DMS153 treated with DMSO at 0.1 percent for 48 hours (cell line): Measurements from ENCODE around the gene NEURL2.

Experiments used
- DNase-seq: peaks from one replicate; lab custom pipeline; 2025; ENCODE audit not compliant: unreplicated experiment; lab: John Stamatoyannopoulos, UW

Gene NEURL2

GRCh38 chr20:45848421-45848820 lies 42.6 kb downstream of the NEURL2 start:
- no peak for DNase-seq

DNA sequence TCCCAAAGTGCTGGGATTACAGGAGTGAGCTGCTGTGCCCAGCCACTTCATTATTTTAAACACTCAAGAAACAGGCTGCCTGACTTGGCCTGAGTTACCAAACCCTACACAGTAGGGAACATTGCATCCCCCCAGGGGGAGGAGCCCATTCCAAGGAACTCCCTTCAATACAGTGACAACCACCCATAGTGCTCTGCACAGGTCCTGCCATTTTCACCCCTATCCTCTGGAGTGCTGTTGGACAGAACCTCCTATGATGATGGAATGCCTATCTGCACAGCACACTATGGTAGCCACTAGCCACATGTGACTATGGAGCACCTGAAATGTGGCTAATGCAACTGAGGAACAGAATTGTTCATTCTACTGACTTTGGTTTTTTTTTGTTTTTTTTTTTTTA lies 45.6 kb downstream of the NEURL2 start:
- no peak for DNase-seq

DNA sequence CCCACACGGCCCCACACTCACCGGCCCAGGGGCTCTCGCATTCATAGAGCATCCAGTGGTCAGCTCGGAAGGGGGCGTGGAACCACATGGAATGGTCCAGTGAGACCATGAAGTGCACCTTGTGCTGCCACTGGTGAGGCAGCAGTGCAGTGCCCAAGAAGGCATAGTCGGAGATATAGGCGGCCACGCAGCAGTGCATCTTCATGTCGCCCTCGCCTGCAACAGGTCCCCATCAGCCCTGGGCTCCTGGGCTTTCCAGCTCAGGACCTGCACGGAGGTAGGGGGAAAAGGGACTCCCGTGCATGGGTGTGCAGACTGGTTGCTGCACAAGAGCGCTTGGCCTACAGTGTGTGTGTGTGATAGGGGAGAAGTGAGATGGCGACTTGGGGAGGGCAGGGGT lies 47.5 kb downstream of the NEURL2 start:
- no peak for DNase-seq

- no peak for DNase-seq
Observed at GRCh38 chr20:45842169-45842812, 48.7 kb downstream of the NEURL2 start.

GRCh38 chr20:45841407-45842129 lies 49.4 kb downstream of the NEURL2 start:
- no peak for DNase-seq

DNA sequence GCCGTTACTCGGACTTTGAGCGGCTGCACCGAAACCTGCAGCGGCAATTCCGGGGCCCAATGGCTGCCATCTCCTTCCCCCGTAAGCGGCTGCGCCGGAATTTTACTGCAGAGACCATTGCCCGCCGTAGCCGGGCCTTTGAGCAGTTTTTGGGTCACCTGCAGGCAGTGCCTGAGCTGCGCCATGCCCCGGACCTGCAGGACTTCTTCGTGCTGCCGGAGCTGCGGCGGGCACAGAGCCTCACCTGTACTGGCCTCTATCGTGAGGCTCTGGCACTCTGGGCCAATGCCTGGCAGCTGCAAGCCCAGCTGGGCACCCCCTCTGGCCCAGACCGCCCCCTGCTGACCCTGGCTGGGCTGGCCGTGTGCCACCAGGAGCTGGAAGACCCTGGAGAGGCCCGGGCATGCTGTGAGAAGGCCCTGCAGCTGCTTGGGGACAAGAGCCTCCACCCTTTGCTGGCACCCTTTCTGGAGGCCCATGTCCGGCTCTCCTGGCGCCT lies 50.3 kb downstream of the NEURL2 start:
- no peak for DNase-seq
